DMS153 treated with DMSO at 0.1 percent for 48 hours (cell line): Measurements from ENCODE around the gene SLC4A1AP.

Experiments
- DNase-seq: peaks from one replicate; lab custom pipeline; 2025; ENCODE audit not compliant: unreplicated experiment; lab: John Stamatoyannopoulos, UW

SLC4A1AP gene

GRCh38 chr2:27739058-27739373 lies 75.3 kb downstream of the SLC4A1AP start:
- no peak for DNase-seq

GRCh38 chr2:27741673-27742072 lies 78.0 kb downstream of the SLC4A1AP start:
- DNase-seq: no peak

- no peak for DNase-seq
Observed at GRCh38 chr2:27742571-27742970, 78.9 kb downstream of the SLC4A1AP start.
